Measurements from ENCODE around the gene MRPL44.
"Not testable (repeated sequence)": the region's sequence is repeated elsewhere in the genome, so short reads cannot be mapped to it uniquely, and the experiment has no call there.

The MRPL44 gene

DNA sequence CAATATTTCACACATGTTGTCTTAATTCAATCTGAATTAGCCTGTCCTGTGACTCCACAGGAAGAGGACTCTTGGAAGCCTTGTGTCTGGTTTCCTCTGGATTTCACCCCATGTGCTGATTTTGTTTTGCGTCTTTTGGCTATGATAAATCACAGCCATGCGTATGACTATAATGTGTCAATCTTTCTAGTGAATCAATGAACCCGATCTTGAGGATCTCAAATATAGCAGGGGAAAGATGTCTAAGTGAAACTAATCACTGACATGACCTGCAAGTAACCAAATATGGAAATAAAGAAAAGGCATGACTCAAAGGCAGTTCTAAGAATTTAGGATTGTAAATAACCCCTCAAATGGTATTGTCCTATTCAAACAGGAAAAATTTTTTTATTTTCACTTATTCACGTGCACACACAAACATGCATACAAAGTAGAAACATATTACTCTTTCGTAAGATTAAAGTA lies 20.4 kb upstream of the MRPL44 start:
- no peak for DNase-seq (ENCODE audit: low spot score)

DNA sequence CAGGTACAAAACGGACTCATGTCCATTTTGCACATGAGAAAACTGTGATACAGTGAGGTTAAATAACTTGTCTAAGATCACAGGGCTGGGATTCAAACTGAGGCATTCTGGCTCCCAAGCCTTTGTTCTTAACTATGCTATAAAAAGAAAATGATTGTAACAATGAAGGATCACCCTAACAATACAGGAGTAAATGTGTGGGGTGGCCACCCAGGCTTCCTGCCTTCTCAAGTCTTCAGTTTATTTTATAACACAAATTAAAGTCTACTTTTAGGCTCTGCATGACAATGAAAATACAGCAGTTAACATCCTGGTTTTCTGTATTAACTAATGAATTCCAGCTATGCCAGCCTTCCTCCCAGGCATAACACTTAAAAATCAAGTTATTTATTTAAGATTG lies 19.7 kb upstream of the MRPL44 start:
- DNase-seq (ENCODE audit: low spot score), result no peak

DNA sequence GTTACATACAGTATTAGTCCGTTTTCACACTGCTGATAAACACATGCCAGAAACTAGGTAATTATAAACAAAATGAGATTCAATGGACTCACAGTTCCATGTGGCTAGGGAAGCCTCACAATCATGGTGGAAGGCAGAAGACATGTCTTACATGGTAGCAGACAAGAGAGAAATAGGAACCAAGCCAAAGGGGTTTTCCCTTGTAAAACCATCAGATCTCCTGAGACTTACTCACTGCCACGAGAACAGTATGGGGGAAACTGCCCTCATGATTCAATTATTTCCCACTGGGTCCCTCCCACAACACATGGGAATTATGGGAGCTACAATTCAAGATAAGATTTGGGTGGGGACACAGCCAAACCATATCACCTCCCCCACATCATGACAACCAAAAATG lies 17.8 kb upstream of the MRPL44 start:
- not testable (repeated sequence) for DNase-seq (ENCODE audit: low spot score)

DNA sequence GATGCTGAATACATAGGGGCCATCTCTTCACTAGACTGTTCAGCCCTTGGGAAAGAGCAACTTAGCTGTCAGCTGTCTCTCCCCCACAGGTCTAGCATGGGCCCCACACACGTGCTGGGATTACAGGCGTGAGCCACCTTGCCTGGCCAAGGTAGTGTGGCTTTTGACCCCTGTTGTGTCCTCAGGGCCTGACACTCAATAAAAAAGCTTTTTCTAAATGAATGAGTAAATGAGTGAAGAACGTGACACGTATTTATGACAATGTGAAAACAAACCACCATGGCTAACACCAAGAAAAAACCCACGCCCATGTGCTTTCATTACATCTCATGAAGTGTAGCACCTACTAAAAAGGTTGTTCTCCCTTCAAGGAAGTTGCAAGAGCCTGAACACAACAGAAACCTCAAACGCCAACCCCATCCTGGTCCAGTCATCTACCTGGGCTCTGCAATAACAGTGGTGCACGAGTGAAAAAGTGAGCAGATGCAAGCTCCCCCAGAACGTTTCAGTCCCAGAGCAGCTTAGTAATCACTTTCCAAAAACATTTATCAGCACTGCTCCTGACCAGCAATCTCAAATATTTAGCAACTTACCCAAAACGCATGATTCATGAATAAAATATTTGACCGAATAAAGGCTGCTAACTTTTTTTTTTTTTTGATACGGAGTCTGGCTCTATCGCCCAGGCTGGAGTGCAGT lies 15.5 kb upstream of the MRPL44 start:
- peak; percentile 69 for DNase-seq (ENCODE audit: low spot score)

DNA sequence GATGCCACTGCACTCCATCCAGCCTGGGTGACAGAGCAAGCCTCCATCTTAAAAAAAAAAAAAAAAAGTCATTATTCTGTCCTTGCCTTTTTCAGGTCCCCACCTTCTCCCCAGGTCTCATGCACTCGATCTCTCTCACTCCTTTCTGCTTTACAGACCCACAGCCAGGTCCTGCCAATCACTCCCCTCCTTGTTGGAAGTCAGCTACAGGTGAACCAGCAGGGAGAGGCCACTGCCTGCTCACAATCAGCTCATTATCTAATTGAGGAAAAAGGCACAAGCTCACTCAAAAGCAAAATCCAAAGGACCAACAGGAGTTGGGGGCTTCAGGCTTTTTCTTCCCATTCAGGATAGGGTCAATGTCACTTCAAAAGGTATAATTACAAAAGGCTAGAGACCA lies 14.1 kb upstream of the MRPL44 start:
- DNase-seq (ENCODE audit: low spot score), result no peak

DNA sequence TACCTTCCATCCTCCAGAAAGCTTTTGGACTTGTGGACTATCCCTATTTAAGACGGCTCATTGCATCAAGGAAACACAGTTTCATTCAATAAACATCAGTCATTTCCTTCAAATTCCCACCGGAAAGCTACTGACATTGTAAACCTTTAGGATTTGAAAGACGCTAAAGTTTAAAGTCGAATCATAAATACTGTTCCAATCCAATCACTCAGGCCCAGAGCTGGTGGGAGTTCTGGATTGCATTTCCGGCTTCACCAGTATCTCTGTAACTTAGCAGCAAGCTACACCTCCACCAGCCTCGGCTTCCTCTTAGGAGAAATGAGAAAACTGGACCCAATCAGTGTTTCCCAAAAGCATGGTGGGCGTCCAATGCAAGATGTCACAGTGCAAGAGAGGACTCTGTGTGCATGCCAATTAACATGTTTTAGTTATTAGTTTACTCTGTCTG lies 13.7 kb upstream of the MRPL44 start:
- DNase-seq (ENCODE audit: low spot score), result peak; percentile 43

DNA sequence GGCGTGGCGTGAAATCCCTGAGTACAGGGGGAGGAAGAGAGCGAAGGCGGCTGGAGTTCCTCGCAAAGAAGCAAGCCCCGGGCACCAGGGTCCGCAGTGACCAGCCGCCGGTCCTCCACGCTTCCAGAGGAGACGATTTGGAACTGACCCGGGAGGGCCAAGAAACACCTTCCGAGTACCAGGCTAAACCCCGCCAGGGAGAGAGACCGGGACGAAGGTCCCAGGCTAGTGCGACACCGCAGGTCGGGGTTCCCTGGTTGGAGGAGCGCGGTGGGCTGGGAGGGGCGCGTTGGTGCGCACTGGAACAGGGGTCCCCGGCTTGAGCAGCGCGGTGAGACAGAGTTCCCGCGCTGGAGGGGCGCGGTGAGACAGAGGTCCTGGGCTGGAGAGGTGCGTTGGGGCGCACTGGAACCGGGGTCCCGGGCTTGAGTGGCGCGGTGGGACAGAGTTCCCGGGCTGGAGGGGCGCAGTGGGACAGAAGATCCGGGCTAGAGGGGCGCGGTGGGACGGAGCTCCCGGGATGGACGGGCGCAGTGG lies 13.0 kb upstream of the MRPL44 start:
- peak; percentile 27 for DNase-seq (ENCODE audit: low spot score)

DNA sequence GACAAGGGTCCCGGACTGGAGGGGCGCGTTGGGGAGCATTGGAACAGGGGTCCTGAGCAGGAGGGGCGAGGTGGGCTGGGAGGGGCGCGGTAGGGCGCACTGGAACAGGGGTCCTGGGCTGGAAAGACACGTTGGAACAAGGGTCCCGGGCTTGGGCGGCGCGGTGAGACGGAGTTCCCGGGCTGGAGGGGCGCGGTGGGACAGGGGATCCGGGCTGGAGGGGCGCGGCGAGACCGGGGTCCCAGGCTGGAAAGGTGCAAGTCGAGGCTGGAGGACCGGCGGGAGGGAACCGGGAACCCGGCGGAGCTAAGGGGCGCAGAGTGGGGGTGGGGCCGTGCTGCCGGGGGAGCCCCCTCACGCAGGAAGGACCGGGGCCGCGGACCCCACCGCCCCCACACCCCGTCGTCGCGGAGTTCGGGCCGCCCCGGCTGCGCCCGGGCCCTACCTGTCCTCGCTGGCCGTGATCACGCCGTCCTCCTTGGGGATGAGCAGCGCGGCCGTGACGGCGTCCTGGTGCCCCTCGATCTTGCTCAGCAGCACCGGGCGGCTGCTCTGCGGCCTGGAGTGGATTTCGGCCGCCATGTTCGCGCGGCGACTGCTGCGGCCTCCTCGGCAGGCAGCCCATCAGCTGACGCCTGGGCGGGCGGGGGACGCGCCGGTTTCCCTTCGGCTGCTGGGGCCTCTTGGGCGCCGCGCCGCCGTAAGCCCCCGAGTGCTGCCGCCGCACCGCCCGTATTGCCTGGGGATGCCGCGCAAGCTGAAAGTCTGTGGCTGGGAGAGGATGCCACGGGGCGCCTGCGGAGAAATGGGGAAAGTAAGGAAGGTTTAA lies 12.3 kb upstream of the MRPL44 start, which contains the start of gene WDFY1:
Gene WDFY1 (minus strand): TSS at position 633 of the 829 bp plus-strand sequence. CDS start 51 bp downstream, at position 582.
- peak; percentile 97 for DNase-seq (ENCODE audit: low spot score)

DNA sequence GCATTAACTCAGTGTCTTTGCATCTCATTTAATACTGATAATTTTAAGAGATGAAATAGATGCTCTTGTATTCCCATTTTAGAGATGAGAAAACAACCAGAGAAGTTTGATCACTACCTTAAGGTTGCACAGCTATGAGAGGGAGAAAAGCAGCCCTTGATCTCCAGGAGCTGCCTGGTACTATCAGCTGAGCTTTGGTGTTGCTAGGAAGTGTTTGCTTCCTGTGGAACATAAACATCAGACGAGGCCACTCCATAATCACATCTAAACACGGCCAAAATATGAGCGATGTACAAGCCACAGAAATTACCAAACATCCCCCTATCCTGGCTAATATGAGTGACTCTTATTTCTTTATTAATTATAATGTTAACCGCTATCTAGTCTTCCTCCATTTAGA lies 11.5 kb upstream of the MRPL44 start:
- no peak for DNase-seq (ENCODE audit: low spot score)

DNA sequence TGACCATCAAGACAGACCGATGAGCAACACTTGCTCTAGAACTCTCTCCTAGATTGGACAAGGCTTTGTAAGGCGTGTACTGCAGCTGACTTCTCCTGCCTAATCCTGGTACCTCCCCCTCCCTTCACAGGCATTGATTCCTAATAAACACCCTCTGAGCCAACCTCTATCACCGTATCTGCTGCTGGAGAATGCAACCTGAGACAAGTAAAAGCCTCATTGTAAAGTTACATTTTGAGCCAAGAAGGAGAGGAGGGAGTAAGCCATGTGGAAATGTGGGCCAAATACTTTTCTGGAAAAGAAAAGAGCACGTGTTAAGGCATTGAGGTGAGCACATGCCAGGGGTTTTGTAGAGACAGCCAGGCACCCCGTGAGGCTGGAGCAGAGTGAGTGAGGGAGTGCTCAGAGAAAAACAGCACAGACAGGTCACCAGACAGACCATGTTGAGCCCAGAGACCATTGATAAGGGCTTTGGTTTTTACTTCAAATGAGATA lies 9.5 kb upstream of the MRPL44 start:
- no peak for DNase-seq (ENCODE audit: low spot score)

DNA sequence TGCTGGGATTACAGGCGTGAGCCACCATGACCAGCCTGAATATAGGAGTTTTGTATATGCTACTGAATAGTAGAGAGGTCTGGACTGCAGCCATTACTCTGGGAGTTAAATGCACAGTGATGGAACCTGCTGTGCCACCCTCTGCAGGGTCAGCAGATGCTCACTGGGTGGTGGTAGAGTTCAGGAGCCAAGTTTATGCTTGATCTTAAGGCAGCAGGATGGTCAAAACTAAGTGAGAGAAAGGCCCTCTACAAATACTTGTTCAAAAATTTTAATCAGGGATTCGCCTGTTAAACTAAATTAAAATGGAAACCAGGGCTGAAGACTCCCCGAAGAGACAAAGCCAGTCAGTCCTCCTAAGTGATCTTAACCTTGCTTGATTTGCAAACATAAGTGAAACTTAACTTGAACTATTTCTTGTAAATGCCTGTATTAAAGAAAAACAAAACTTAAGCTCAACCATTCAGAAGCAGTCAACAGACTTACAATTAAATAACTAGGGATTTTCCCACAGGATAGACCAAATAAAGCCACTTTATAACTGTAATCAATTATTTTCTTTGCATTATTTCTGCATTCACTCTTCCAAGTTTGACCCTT lies 7.9 kb upstream of the MRPL44 start:
- no peak for DNase-seq (ENCODE audit: low spot score)

DNA sequence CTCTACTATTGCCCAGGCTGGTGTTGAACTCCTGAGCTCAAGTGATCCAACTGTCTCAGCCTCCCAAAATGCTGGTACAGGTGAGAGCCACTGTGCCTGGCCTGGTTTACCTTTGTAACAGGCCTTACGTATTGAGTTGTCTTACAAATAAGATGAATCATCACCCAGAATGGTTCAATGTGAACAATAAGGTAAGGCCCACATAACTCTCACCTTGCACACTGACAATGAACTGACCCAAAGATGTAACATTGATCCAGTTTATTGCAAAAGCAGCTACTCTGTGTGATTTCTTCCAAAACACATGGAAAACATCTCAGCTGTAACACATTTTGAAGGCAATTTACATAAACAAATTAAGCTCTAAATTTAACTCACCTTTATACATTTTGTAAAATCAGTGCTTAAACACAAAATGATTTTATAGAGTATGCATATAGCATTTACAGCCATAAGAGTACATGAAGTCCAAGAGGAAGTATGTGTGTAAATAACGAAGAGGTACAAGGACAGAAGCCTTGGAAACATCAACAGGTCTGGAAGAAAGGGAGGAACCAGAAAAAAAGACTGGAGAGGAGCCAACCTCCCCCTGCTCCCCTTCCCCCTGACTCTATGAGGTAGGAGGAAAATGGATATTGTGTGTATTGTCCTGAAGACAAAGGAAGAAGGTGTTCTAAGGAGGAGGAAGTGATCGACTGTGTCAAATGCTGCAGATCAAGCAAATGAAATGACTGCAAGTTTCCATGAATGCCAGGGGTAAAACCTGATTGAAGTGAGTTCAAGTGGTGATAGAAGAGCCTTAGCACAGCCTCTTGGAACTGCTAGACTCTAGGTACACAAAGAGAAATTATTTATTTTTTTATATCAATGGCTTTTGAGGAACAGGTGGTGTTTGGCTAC lies 6.6 kb upstream of the MRPL44 start:
- no peak for DNase-seq (ENCODE audit: low spot score)

DNA sequence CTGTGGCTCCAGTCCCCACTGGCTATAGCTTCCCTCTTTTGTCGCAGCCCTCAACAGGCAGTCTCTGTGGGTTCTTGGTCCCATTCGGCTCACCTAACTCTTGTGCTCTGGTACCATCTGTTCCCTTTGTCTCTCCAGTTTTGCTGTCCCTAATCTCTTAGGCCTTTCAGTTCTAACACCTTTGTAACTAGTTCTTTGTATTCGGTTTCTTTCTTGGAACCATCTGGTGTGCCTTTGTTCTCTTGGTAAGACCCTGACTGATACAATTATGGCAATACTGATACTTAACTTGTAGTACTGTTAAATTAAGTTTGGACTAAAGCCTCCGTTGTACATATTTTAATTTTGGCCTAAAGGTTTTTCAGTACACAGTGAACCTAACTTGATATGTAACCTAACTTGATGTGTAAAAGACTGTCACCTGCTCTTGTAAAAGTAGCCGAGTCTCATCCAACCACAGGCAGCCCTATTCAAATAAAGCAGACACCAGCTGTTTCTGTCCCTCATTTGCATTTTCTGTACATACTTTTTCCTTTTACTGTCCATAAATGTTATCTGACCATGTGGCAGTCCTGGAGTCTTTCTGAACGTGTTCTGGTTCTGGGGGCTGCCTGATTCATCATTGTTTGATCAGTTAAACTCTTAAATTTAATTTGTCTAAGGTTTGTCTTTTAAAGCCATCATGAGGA lies 4.8 kb upstream of the MRPL44 start:
- no peak for DNase-seq (ENCODE audit: low spot score)

DNA sequence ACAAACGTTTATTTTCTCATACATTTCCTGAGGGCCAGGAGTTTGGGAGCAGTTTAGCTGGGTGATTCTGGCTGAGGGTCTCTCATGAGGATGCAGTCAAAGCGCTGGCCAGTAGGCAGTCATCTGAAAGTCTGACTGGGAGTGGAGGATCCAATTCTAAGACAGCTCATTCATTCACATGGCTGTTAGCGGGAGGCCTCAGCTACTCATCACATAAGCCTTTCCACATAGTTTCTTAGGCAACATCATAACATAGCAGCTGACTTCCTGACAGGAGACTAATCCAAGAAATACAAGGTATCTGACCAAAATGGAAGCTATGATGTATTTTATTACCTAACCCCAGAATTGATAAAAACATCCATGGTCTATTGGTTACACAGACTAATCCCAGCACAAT lies 2.9 kb upstream of the MRPL44 start:
- DNase-seq (ENCODE audit: low spot score), result peak; percentile 50

DNA sequence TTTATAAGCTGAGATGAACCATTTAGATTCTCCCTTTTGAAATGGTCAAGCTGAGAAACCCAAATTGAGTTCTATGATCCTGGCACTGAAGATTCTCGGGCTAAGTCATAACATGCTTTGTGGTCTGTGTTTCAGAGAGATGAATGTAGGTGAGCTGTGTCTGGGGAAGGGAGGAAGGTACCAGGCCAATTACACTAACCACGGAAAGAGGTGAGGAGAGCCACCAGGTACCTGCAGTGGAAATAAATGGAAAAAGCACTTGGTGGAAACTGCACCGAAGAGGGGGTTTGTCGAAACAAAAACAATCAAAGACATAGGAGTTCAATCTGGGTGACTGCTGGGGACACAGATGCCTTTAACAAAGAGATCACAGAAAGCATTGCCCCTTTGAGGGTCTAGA lies 963 bp upstream of the MRPL44 start:
- DNase-seq (ENCODE audit: low spot score), result no peak

DNA sequence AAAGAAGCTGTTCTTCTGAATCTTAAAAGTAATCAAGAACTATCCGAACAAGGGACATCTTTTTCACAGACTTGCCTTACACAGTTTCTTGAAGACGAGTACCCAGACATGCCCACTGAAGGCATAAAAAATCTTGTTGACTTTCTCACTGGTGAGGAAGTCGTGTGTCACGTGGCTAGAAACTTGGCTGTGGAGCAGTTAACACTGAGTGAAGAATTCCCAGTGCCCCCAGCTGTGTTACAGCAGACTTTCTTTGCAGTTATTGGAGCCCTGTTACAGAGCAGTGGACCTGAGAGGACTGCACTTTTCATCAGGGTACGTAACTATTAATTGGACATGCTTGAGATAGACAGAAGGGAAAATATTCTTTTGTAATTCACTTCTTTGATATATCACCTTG lies 2.4 kb downstream of the MRPL44 start:
- peak; percentile 44 for DNase-seq (ENCODE audit: low spot score)

DNA sequence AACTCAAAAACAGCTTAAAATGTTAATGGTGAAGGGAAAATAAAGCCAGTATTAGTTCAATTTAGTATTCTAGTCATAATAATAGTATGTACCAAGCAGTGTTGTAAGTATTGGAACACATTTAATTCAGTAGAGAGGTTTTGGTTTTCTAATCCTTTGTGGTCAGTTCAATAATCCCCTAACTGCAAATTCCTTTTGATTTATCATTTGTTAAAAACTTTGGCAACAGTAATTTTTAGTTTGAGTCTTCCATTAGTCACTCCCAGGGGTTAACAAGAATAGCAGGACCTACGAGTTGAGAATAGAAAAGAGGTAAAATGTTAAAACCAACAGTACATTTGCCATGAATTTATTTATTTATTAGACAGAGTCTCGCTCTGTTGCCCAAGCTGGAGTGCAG lies 10.7 kb downstream of the MRPL44 start:
- DNase-seq (ENCODE audit: low spot score), result no peak

DNA sequence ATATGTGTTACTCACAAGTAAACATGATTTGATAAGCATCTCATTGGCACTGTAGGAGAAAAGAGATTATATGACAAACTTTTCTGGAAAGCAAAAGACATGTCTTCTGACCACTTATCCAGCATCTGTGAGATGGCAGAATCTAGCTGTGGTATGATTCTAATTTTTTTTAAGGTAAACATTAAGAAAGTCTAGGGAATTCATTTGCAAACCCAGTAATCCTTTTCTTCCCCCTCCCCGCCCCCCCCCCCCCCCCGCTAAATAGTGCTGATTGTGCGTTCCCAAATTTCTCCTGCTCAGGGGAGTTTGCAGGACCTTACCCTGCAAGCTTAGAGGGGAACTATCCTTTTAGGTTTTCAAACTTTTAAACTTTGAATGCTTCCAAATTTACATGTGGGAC lies 12.1 kb downstream of the MRPL44 start:
- no peak for DNase-seq (ENCODE audit: low spot score)

DNA sequence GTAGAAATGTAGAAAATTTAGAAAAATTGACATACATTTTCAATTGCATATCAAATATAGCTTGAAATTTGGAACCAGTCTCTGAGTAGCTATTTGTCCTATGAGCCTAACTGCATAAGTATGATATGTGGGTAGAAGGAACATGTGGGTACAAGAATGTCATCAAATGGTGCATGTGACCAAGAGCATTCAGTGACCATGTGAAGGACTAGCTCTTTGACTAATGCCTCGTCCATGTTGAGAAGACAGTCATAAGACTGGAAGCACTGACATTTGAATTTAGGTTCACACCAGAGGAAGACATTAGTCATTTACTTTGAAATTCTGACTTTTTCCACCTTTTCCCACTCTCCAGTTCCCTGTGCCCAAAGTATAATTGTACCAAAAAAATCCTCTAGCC lies 12.6 kb downstream of the MRPL44 start:
- DNase-seq (ENCODE audit: low spot score), result no peak

DNA sequence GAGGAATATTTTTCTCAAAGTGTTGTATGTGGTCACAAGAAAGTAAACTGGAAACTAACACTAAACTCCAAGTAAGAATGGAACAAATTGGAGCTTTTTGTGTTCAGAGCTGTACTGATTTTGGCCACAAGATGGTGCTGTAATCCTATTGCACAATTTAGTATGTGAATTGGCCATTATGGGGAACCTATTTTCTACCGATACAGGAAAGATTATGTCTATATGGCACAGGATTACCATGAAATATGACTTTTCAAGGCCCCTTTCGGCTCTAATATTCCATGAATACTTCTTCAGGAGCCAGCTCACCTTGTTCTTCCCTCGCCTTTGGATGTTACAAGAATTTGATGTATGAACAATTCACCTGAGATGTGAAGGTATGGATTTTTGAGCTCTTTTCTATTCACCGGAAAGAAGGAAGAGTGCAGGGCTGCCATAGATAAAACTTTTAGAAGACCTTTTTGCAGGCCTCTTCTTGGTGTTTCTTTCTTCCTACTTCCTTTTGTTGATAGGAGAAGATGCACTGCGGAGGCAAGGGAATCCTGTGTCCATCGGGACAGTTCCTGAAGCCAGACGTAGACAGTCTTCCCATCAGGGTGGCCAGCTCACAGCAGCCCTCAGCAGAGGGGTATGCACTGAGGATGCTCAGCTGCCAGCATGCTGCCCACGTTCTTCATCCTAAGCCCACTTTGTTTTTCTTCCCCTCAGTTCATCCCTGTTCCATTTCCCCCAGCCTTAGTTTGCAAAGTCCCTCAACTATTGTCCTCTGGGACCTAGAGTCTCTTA lies 13.3 kb downstream of the MRPL44 start:
- DNase-seq (ENCODE audit: low spot score), result no peak

All from AG20443 (cell line).